Mesothelial cell of epicardium (in vitro differentiated cells): Measurements from ENCODE around the gene MRPL10. TPM values are rescaled to one million over a fixed set of nuclear protein-coding genes. Genes with fewer than 3 reads are reported as not detected.

Experiments used
- DNase-seq, 2 experiments: peaks; one replicate each; pipeline ENCODE4 v3.0.0; 2021; ENCODE audit warnings: low spot score in 2 of 2; ENCODE audit not compliant: unreplicated experiment in 2 of 2
- H3K27ac Mint-ChIP-seq: 2 replicates; pipeline ENCODE4 v1.8.0; 2021; ENCODE audit warnings: mixed read lengths
- H3K27me3 Mint-ChIP-seq: 2 replicates; pipeline ENCODE4 v1.8.0; 2021; ENCODE audit warnings: low read depth, mixed read lengths
- H3K36me3 Mint-ChIP-seq: 2 replicates; pipeline ENCODE4 v1.8.0; 2021; ENCODE audit warnings: mixed read lengths
- H3K4me1 Mint-ChIP-seq: 2 replicates; pipeline ENCODE4 v1.8.0; 2021; ENCODE audit warnings: mixed read lengths
- H3K4me3 Mint-ChIP-seq: 2 replicates; pipeline ENCODE4 v1.8.0; 2021; ENCODE audit warnings: mild to moderate bottlenecking, moderate library complexity, mixed read lengths
- H3K9me3 Mint-ChIP-seq: 2 replicates; pipeline ENCODE4 v1.8.0; 2021; ENCODE audit warnings: mixed read lengths
- CTCF ChIP-seq: fragments of 200-600 bp; sonication (generic); IDR thresholded peaks from one replicate; pipeline ENCODE4 v1.5.0; 2021; ENCODE audit warnings: antibody characterized with exemption; ENCODE audit not compliant: unreplicated experiment
- total RNA-seq: library from RNA; stranded (reverse); gene quantifications from 3 replicates; pipeline ENCODE4 v1.2.1, GENCODE V29; 2021

MRPL10 gene
- total RNA-seq, 1 donor from 2014 or later = 41.0 TPM

- Mint-ChIP-seq H3K27ac (no peak overlapping the region), H3K4me3 (peak overlapping the region; percentile 20), H3K36me3 (no peaks in the 10 kb centered on the region), H3K27me3 (peaks cover 90% of the 10 kb centered on the region), H3K4me1 (peaks cover 3% of the 10 kb centered on the region), H3K9me3 (no peaks in the 10 kb centered on the region)
- no peak for TF ChIP-seq CTCF
- peak in 1 of 2 experiments; percentile 30 for DNase-seq
Measured at GRCh38 chr17:47791025-47791424, 40.3 kb downstream of the MRPL10 start.

GRCh38 chr17:47789611-47790561 lies 41.5 kb downstream of the MRPL10 start:
- peak in 1 of 2 experiments; percentile 60 for DNase-seq
- H3K27ac Mint-ChIP-seq = no peak overlapping the region
- no peak for TF ChIP-seq CTCF
- H3K4me3 Mint-ChIP-seq = peak overlapping the region; percentile 49
- no peaks in the 10 kb centered on the region for H3K36me3 Mint-ChIP-seq
- peaks cover 3% of the 10 kb centered on the region for H3K4me1 Mint-ChIP-seq
- H3K9me3 Mint-ChIP-seq = no peaks in the 10 kb centered on the region
- H3K27me3 Mint-ChIP-seq = peaks cover 92% of the 10 kb centered on the region

- Mint-ChIP-seq H3K4me3 (no peak overlapping the region), H3K27me3 (peaks cover 85% of the 10 kb centered on the region), H3K4me1 (peaks cover 3% of the 10 kb centered on the region), H3K36me3 (no peaks in the 10 kb centered on the region), H3K27ac (no peak overlapping the region), H3K9me3 (no peaks in the 10 kb centered on the region)
- peak; percentile 45 to 62 for DNase-seq
- no peak for TF ChIP-seq CTCF
Measured at GRCh38 chr17:47785538-47786123, 45.7 kb downstream of the MRPL10 start.

GRCh38 chr17:47781397-47781796 lies 49.9 kb downstream of the MRPL10 start:
- H3K27ac Mint-ChIP-seq = no peak overlapping the region
- no peak for DNase-seq
- H3K27me3 Mint-ChIP-seq = peaks cover 66% of the 10 kb centered on the region
- H3K4me3 Mint-ChIP-seq = no peak overlapping the region
- H3K36me3 Mint-ChIP-seq = no peaks in the 10 kb centered on the region
- no peaks in the 10 kb centered on the region for H3K4me1 Mint-ChIP-seq
- no peak for TF ChIP-seq CTCF
- H3K9me3 Mint-ChIP-seq = no peaks in the 10 kb centered on the region

- H3K4me3 Mint-ChIP-seq = no peak overlapping the region
- no peaks in the 10 kb centered on the region for H3K9me3 Mint-ChIP-seq
- no peaks in the 10 kb centered on the region for H3K36me3 Mint-ChIP-seq
- H3K27me3 Mint-ChIP-seq = peaks cover 77% of the 10 kb centered on the region
- no peak overlapping the region for H3K27ac Mint-ChIP-seq
- no peak for TF ChIP-seq CTCF
- no peak for DNase-seq
- no peaks in the 10 kb centered on the region for H3K4me1 Mint-ChIP-seq
Measured at GRCh38 chr17:47778184-47778635, 53.1 kb downstream of the MRPL10 start.
